GM18498 (cell line): Measurements from ENCODE around the gene UHRF2.
"Not testable (repeated sequence)": the region's sequence is repeated elsewhere in the genome, so short reads cannot be mapped to it uniquely, and the experiment has no call there.

Experiments
- ATAC-seq: cut with Tn5 transposase; IDR thresholded peaks from one replicate; pipeline ENCODE4 v1.9.1; 2021; ENCODE audit warnings: mild to moderate bottlenecking, moderate library complexity; ENCODE audit not compliant: unreplicated experiment

UHRF2 gene

GRCh38 chr9:6428940-6429889 lies 16.2 kb downstream of the UHRF2 start:
- peak; percentile 97 for ATAC-seq

- ATAC-seq = no peak
Observed at GRCh38 chr9:6431038-6431437, 18.0 kb downstream of the UHRF2 start.

- ATAC-seq = no peak
Observed at GRCh38 chr9:6433410-6433809, 20.4 kb downstream of the UHRF2 start.

GRCh38 chr9:6439051-6439703 lies 26.2 kb downstream of the UHRF2 start:
- ATAC-seq = no peak

GRCh38 chr9:6440405-6440804 lies 27.4 kb downstream of the UHRF2 start:
- ATAC-seq = no peak

- ATAC-seq = no peak
Observed at GRCh38 chr9:6441269-6441668, 28.3 kb downstream of the UHRF2 start.

- ATAC-seq = no peak
Observed at GRCh38 chr9:6443661-6444060, 30.7 kb downstream of the UHRF2 start.

GRCh38 chr9:6444128-6444527 lies 31.1 kb downstream of the UHRF2 start:
- ATAC-seq = no peak

GRCh38 chr9:6449086-6449485 lies 36.1 kb downstream of the UHRF2 start:
- no peak for ATAC-seq

GRCh38 chr9:6449645-6450044 lies 36.6 kb downstream of the UHRF2 start:
- ATAC-seq = no peak

- ATAC-seq = no peak
Observed at GRCh38 chr9:6450641-6451375, 37.8 kb downstream of the UHRF2 start.

GRCh38 chr9:6455292-6455691 lies 42.3 kb downstream of the UHRF2 start:
- not testable (repeated sequence) for ATAC-seq

- ATAC-seq = not testable (repeated sequence)
Observed at GRCh38 chr9:6458704-6459103, 45.7 kb downstream of the UHRF2 start.

GRCh38 chr9:6459718-6460117 lies 46.7 kb downstream of the UHRF2 start:
- no peak for ATAC-seq

- no peak for ATAC-seq
Observed at GRCh38 chr9:6460189-6460768, 47.3 kb downstream of the UHRF2 start.

GRCh38 chr9:6461619-6462018 lies 48.6 kb downstream of the UHRF2 start:
- ATAC-seq = no peak

- ATAC-seq = no peak
Observed at GRCh38 chr9:6467006-6467625, 54.1 kb downstream of the UHRF2 start.

GRCh38 chr9:6471231-6471850 lies 58.3 kb downstream of the UHRF2 start:
- ATAC-seq = no peak

- ATAC-seq = no peak
Observed at GRCh38 chr9:6473151-6473550, 60.2 kb downstream of the UHRF2 start.

- ATAC-seq = no peak
Observed at GRCh38 chr9:6479959-6480358, 67.0 kb downstream of the UHRF2 start.
